ENCODE measurements around the gene UPK3A.
"Not testable (repeated sequence)": the region's sequence is repeated elsewhere in the genome, so short reads cannot be mapped to it uniquely, and the experiment has no call there.

UPK3A gene

DNA sequence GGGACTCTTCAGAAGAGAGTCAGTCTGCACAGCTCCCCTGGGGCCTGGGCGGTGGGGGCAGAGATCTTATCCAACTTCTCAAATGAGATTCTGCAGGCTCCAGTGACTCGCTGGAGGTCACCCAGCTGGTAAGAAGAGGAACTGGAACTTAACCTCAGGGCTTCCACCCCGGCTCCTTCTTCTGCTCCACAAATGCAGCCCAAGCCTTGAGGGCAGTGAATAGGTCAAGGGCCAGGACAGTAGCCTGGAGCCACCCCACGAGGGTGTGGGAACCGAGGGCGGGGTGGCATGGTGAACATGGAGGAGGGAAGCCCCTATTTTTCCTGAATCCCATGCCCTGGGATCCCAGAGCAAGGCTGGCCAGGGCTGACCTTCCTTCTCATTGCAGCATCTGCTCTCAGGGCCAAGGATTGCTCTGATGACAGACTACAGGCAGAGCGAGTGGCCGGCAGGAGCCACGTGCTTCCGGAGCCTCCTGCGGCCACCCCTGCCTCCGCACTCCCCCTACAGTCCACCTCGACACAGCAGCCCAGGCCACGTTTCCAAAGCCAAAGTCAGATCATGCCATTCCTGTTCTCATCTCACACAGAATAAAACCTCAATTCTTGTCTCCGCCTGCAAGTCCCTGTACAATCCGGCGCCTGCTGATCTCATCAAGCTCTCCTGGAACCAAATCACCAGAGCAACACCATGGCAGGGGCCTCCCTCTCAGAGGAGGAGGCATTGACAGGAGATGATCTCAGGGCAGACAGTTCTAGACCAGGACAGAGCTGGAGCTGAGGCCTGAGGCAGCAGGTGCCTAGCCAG, 21.1 kb upstream of the UPK3A start:
- H3K27ac Mint-ChIP-seq, result peak overlapping the region; percentile 62
- ATAC-seq (ENCODE audit: low read depth), result peak; percentile 97
- peaks cover 3% of the 10 kb centered on the region for H3K27me3 Mint-ChIP-seq
- H3K9me3 Mint-ChIP-seq, result no peaks in the 10 kb centered on the region
- peak in 1 of 2 donors; percentile 86 for DNase-seq (ENCODE audit: low spot score in 2 of 2)
- no peaks in the 10 kb centered on the region for H3K36me3 Mint-ChIP-seq
- peaks cover 39% of the 10 kb centered on the region for H3K4me1 Mint-ChIP-seq
- H3K4me3 Mint-ChIP-seq, result peak overlapping the region; percentile 83

DNA sequence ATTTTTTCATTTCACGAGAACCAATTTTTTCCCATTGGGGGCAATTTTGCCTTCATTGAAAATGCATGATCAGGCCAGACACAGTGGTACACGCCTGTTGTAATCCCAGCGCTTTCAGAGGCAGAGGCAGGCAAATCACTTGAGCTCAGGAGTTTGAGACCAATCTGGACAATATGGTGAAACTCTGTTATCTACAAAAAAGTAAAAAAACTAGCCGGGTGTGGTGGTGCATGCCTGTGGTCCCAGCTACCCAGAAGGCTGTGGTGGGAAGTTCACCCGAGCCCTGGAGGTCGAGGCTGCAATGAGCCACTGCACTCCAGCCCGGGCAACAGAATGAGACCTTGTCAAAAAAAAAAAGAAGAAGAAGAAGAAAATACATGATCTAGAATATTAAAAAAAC, 19.2 kb upstream of the UPK3A start:
- H3K4me3 Mint-ChIP-seq, result no peak overlapping the region
- H3K9me3 Mint-ChIP-seq, result no peaks in the 10 kb centered on the region
- no peak for DNase-seq (ENCODE audit: low spot score in 2 of 2)
- no peaks in the 10 kb centered on the region for H3K36me3 Mint-ChIP-seq
- ATAC-seq (ENCODE audit: low read depth), result no peak
- peaks cover 3% of the 10 kb centered on the region for H3K27me3 Mint-ChIP-seq
- H3K27ac Mint-ChIP-seq, result no peak overlapping the region
- peaks cover 33% of the 10 kb centered on the region for H3K4me1 Mint-ChIP-seq

DNA sequence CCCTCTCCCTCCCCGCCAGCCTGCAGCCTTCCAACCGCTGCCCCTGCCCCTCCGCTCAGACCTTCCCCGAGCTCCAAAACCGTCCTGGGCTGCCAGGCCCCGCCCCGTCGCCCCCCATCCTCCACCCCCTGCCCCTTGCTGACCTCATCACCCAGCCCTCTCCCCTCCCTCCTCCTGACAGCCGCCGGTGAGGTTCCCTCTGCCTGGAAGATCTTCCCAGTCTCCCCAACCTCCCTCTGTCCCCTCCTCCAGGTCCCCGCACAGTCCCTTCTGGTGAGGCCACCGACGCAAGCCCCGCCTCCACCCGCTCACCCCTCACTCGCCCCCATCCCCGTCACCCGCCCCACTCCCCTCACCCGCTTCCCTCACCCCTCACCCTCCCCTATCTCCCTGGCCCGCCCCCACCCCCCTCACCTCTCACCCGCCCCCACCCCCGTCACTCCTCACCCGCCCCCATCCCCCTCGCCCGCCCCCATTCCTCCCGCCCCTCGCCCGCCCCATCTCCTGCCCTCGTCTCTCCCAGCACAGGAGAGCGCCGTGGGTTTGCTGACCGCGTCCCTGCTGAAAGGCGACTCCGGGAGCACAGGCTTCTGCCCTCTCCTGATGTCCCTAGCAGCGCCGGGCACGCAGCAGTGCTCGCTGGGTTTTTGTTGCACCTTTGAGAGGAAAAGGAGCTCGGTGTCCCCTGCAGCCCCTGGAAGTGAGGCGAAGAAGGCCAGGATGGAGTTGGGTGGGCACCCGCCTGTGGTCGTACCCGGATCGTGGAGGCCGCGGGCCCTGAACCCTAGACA, 16.4 kb upstream of the UPK3A start:
- peak; percentile 14 for ATAC-seq (ENCODE audit: low read depth)
- DNase-seq (ENCODE audit: low spot score in 2 of 2), result no peak
- Mint-ChIP-seq H3K36me3 (no peaks in the 10 kb centered on the region), H3K27me3 (peaks cover 3% of the 10 kb centered on the region), H3K4me1 (peaks cover 16% of the 10 kb centered on the region), H3K4me3 (peak overlapping the region; percentile 83), H3K9me3 (no peaks in the 10 kb centered on the region), H3K27ac (no peak overlapping the region)

DNA sequence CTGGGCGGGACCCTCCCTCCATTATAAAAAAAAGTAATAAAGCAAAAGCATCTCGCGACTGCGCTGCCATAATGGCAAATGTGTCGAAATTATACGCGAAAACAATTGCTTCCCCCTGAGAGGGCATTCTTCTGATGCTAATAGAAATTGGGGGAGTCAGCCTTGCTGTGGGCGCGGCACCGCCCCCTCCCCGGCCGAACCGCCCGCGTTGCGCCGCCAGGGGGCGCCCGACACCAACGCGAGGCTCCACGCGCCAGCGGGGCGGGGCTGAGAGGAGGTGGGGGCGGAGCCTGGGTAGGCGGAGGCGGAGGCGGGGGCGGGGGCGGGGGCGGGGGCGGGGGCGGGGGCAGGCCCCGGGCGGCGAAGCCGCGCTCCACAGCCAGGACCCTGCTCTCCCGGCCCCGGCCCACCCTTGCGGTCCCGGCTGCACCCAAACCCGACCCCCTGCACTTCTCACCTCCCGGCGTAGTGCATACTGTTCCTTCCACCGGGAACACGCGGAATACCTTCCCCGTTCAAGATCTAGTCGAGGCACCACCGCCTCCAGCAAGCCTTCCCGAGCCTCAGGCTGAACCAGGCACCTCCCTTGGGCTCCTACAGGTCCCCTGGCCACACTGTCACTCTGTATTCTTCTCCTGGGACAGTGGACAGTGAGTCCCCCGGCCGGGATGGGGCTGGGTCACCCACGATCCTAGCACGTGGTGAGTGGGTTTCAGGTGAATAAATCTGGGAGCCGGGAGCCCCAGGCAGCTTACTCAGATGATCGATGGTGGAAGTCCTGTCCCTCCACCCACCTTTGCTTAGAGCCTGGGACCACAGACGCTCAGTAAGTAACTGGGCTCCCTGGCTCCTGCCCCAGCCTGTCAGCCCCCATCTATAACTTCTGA, 15.5 kb upstream of the UPK3A start:
- ATAC-seq (ENCODE audit: low read depth) (peak; percentile 98), DNase-seq (ENCODE audit: low spot score in 2 of 2) (peak; percentile 96 to 99)
- H3K9me3 Mint-ChIP-seq, result no peaks in the 10 kb centered on the region
- H3K4me1 Mint-ChIP-seq, result peaks cover 10% of the 10 kb centered on the region
- H3K36me3 Mint-ChIP-seq, result no peaks in the 10 kb centered on the region
- peak overlapping the region; percentile 20 for H3K27ac Mint-ChIP-seq
- peak overlapping the region; percentile 83 for H3K4me3 Mint-ChIP-seq
- H3K27me3 Mint-ChIP-seq, result peaks cover 8% of the 10 kb centered on the region

DNA sequence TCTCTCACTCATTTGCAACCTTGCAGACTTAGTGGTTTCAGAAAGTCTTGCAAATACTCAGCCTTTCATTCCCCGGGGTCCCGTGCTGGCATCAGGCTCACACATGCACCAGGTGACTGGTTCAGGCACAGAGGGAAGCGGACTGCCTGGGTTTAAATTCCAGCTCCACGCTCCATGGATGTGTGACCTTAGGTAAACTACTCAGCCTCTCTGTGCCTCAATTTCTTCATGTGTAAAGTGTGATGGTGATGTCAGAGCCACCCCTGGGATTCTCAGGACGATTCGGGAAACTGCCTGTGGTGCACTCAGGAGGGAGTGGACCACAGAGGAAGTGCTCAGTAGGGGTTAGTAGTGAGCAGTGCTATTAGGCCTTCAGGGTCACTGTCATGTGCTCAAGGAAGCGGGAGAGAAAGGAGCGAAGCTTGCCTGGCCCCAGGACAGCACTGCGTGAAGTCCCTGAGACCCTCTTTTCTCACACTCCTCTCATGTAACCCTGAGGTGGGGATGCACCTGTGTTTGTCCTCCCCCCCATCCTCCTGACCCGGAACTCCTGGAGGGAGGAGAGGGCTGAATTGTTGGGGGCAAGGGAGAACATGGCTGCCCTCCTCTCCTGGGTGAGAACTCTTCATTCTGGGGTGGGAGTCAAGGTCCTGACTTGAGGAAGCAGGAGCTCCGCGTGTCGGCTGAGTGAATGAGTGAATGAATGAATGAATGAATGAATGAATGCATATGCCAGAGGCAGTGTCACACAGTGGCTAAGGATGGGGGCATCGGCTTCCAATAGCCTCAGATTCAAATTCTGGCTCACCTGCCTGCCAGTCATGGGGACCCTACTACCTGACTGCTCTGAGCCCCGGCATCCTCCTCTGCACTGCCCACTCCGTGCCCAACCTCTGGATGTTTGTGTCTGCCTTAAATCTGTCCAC, 14.4 kb upstream of the UPK3A start:
- H3K4me3 Mint-ChIP-seq, result peak overlapping the region; percentile 81
- H3K36me3 Mint-ChIP-seq, result no peaks in the 10 kb centered on the region
- H3K4me1 Mint-ChIP-seq, result peaks cover 8% of the 10 kb centered on the region
- ATAC-seq (ENCODE audit: low read depth) (no peak), DNase-seq (ENCODE audit: low spot score in 2 of 2) (no peak)
- no peak overlapping the region for H3K27ac Mint-ChIP-seq
- H3K9me3 Mint-ChIP-seq, result no peaks in the 10 kb centered on the region
- H3K27me3 Mint-ChIP-seq, result peaks cover 8% of the 10 kb centered on the region

DNA sequence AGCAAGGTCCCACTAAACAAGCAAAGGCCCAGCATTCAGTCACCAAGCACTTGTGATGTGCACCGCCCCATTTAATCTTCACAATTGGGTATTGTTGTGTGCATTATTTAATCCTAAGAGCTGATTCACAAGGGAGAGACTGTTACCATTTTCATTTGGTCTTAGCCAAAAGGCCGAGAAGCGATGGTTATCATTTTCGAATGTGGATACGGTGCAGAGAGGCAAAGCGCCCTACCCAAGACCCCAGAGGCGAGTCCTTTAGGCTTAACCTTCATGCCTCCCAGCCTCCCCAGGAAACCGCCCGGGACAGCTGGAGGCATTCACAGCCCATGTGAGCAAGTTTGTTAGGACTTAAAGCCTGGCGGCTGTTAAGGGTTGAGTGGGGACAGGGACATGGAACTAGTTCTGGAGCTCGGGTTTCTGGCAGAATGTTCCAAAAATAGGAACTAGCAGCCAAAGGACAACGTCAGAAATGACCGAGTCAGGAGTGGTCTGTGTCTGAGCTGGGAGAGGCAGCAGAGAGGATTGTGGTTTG, 13.0 kb upstream of the UPK3A start:
- no peaks in the 10 kb centered on the region for H3K9me3 Mint-ChIP-seq
- H3K27me3 Mint-ChIP-seq, result peaks cover 8% of the 10 kb centered on the region
- no peak overlapping the region for H3K4me3 Mint-ChIP-seq
- ATAC-seq (ENCODE audit: low read depth) (no peak), DNase-seq (ENCODE audit: low spot score in 2 of 2) (no peak)
- H3K36me3 Mint-ChIP-seq, result no peaks in the 10 kb centered on the region
- peaks cover 5% of the 10 kb centered on the region for H3K4me1 Mint-ChIP-seq
- no peak overlapping the region for H3K27ac Mint-ChIP-seq

DNA sequence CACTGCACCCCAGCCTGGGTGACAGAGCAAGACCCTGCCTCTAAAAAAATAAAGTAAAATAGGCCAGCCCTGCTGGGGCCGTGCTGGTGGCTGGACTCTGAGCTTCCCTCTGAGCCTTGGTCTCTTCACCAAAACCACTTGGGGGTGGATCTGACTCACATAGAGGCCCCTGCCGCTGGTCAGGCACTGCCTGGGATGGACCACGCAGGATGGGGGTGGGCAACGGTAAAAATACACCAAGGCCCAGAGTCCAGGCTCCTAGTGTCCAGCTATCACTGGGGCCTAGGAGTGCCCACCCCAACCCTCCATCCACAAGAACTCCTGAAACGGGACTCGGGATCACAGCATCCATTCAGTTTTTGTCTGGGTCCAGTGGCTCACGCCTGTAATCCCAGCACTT, 12.3 kb upstream of the UPK3A start:
- H3K27ac Mint-ChIP-seq, result no peak overlapping the region
- ATAC-seq (ENCODE audit: low read depth) (no peak), DNase-seq (ENCODE audit: low spot score in 2 of 2) (no peak)
- peaks cover 8% of the 10 kb centered on the region for H3K27me3 Mint-ChIP-seq
- H3K9me3 Mint-ChIP-seq, result no peaks in the 10 kb centered on the region
- no peaks in the 10 kb centered on the region for H3K36me3 Mint-ChIP-seq
- H3K4me1 Mint-ChIP-seq, result peaks cover 5% of the 10 kb centered on the region
- no peak overlapping the region for H3K4me3 Mint-ChIP-seq

DNA sequence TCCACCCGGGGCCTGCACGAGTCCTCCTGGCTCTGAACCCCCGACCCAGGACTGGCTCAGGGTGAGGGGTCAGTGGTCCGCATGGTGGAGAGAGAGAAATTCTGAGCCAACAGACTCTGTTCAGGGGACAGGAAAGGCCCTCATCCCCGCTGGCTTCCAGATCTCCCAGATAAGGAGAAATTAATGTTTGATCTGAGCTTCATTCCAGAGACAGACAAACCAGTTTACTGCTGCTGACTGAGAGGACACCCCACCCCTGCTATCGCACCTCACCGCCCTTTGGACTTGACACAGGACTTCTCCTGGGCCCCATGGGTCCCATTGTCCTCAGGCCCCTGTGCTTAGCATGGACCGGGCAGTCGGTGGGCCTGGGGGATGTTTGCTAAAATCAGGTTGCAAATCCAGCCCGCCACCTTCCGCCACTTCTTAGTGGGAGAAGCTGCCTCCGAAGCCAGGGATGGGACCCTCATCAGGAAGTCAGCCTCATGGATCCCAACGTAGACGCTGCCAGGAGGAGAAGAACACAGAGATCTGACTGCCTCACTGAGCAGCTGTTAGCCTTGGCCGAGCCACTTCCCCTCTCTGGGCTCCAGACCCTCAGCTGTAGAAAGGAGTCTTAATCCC, 11.2 kb upstream of the UPK3A start:
- Mint-ChIP-seq H3K9me3 (no peaks in the 10 kb centered on the region), H3K27me3 (peaks cover 8% of the 10 kb centered on the region), H3K27ac (no peak overlapping the region), H3K36me3 (no peaks in the 10 kb centered on the region), H3K4me1 (peaks cover 5% of the 10 kb centered on the region), H3K4me3 (no peak overlapping the region)
- ATAC-seq (ENCODE audit: low read depth) (no peak), DNase-seq (ENCODE audit: low spot score in 2 of 2) (no peak)

DNA sequence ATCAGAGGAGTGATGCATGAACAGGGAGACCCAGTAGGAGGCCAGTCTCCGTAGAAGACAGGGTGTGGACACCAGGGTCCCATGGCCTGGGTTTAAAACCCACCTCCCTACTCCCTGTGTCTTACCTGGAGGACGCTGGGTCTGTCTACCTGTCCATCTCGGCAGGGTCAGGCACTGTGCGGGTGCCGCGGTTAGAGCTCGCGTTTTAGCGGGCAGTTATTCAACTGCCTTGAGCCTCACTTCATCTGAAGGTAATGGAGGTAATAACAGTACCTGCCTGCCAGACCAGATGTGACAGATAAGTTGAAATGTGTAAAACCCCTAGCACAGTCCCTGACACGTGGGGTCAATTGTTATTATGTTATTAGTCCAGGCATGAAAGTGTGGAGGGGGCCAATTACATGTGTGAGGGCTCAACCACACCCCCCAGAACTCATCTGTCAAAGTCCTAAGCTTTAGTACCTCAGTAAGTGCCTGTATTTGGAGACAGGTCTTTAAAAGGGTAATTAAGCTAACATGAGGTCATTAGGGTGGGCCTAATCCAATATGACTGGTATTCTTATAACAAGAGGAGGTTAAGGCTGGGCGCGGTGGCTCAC, 8.1 kb upstream of the UPK3A start:
- Mint-ChIP-seq H3K36me3 (no peaks in the 10 kb centered on the region), H3K27me3 (peaks cover 4% of the 10 kb centered on the region), H3K4me3 (no peak overlapping the region), H3K9me3 (no peaks in the 10 kb centered on the region), H3K4me1 (peaks cover 5% of the 10 kb centered on the region), H3K27ac (no peak overlapping the region)
- no peak for DNase-seq (ENCODE audit: low spot score in 2 of 2)
- no peak for ATAC-seq (ENCODE audit: low read depth)

DNA sequence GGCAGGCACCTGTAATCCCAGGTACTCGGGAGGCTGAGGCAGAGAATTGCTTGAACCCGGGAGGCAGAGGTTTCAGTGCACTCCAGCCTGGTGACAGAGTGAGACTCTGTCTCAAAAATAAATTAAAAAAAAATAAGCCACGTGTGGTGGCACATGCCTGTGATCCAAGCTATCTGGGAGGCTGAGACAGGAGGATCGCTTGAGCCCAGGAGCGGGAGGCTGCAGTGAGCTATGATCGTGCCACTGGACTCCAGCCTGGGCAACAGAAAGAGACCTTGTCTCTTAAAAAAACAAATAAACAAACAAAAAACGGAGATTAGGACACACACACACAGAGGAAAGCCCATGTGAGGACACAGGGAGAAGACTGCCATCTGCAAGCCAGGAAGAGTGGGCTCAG, 7.0 kb upstream of the UPK3A start:
- not testable (repeated sequence) for H3K27ac Mint-ChIP-seq, H3K4me1 Mint-ChIP-seq

DNA sequence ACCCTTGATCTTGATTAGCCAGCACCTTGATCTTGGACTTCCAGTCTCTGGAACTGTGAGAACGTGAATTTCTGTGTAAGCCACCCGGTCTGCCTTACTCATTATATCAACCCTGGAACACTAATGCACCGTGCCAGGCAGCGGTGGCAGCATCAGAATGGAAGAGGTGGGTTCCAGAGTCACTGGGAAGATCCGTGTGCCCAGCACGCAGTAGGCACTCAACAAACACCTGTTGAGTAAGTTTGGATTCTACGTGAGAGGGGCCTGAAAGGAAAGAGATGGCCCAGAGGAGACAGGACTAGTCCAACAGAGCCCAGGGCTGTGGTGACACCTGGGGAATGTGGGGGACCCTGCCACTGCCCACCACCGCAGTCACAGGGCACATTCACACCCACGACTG, 6.6 kb upstream of the UPK3A start:
- no peak for DNase-seq (ENCODE audit: low spot score in 2 of 2)
- ATAC-seq (ENCODE audit: low read depth), result no peak
- Mint-ChIP-seq H3K27me3 (peaks cover 4% of the 10 kb centered on the region), H3K4me3 (no peak overlapping the region), H3K4me1 (peaks cover 9% of the 10 kb centered on the region), H3K36me3 (no peaks in the 10 kb centered on the region), H3K9me3 (no peaks in the 10 kb centered on the region), H3K27ac (no peak overlapping the region)

More for the DNA sequence above, 7.0 kb upstream of the UPK3A start:
- not testable (repeated sequence) for H3K4me3 Mint-ChIP-seq; H3K9me3 Mint-ChIP-seq; H3K27me3 Mint-ChIP-seq; ATAC-seq (ENCODE audit: low read depth); H3K36me3 Mint-ChIP-seq; DNase-seq (ENCODE audit: low spot score in 2 of 2)

DNA sequence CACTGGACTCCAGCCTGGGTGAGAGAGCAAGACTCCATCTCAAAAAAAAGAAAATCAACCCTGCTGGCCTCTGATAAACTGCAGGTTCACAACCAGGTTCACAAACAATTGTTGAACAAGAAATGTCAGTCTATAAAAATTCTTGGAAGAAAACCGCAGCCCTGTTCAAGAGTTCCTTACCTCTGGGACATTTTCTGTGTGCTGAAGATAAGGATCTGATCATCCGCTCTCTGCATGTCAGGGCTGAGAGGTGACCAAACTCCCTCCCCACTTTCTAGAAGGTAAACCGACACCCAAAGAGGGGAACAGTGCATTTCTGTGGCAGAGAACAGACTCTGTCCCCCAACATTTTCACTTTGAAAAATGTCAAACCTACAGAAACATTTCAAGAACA, 4.2 kb upstream of the UPK3A start:
- H3K9me3 Mint-ChIP-seq, result no peaks in the 10 kb centered on the region
- no peaks in the 10 kb centered on the region for H3K27me3 Mint-ChIP-seq
- no peaks in the 10 kb centered on the region for H3K36me3 Mint-ChIP-seq
- no peak for DNase-seq (ENCODE audit: low spot score in 2 of 2)
- H3K27ac Mint-ChIP-seq, result no peak overlapping the region
- no peak for ATAC-seq (ENCODE audit: low read depth)
- no peak overlapping the region for H3K4me3 Mint-ChIP-seq
- peaks cover 18% of the 10 kb centered on the region for H3K4me1 Mint-ChIP-seq

Measured in memory B cell (primary cell).